AG09319 (cell line): Measurements from ENCODE around the gene TCEAL4.

Experiments used
- DNase-seq: peaks from one replicate; pipeline ENCODE4 v3.0.0-alpha.2; 2010; ENCODE audit warnings: low read depth; ENCODE audit errors: extremely low read depth
- CTCF ChIP-seq: IDR thresholded peaks from 2 replicates; pipeline ENCODE4 v1.5.1; 2011; ENCODE audit warnings: low read depth, mild to moderate bottlenecking, inconsistent platforms, low read length, moderate library complexity

TCEAL4 gene

DNA sequence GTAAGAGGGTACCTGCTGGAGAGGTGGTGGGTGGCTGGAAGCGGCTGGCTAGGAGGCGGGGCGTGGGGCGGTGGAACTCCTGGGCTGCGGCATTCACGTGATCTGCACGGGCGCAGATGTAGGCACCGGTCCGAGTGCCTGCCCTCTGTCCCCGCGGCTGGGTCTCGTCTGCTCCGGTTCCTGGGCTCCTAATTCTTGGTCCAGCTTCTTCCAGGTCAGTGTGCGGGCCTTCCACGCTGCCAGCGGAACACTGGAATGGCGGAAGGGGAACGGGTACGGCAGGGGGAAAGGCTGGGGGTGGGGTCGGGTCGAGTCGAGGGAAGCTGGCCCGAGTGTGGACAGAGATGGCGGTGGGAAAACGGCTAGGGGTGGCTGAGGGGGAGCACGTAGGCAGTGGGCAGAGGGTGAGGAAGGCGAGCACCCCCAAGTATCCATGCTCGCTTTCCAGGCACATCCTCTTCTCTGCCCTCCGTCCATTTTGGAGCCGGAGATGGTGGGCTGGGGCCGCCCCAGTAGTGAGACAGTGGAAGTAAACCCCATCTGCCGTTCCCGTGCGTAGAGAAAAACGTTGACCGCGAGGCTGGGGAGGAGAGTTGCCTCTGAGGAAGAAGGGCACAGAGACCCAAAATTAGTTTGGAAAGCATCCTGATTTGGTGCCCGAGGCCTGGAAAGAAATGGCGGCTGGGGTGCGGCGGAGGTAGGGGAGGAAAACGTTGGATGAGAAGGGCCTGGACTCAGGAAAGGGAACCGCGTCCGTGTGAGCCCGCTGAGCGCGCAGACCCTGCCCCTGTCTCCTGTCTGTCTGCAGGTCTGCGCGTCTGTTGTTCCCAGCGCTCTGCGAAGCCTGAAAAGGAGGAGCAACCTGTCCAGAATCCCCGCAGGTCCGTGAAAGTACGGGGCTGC, at the start of gene TCEAL4:
TCEAL4 (plus strand) TSS at position 105 of the 903 bp plus-strand sequence. CDS start 1,161 bp downstream, outside the sequence.
- DNase-seq = no peak
- TF ChIP-seq CTCF = no peak

DNA sequence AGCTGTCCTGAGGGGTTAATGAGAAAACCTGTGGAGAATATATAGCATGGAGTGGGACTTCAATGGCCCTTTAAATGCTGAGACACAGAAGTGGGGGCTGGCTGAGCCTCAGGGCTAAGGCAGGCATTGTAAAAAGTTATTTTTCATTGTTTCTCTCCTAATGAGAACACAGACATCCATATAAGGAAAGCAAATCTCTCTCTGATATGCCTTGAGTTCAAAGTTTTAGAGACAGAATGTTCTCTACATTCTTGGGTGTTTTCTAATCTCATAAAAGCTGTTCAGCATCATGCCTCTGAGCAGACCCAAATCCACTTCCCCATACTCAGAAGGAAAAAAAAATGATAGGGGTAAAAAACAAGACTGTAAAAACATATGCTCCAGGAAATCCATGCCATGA, 49.2 kb upstream of the TCEAL4 start:
- TF ChIP-seq CTCF = no peak
- no peak for DNase-seq

DNA sequence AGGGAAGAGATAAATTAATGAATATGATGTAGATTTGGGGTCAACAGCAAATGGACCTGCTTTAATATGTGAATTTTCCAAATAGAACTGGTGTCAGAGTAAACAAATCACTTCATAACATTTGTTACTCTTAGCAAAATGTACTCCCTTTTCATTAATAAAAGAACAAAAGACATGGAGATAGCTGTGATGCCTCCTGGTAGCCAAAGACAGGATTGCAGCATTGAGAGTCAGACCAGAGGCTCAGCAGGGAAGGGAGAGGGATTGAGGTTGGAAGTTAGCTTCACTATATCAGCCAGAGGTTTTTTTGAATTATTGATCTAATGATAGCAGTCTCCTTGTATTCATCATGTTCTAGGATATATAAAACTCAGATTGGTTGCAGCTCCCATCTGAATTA, 48.6 kb upstream of the TCEAL4 start:
- no peak for TF ChIP-seq CTCF
- DNase-seq = no peak

- no peak for DNase-seq
- no peak for TF ChIP-seq CTCF
These were observed 47.4 kb upstream of the TCEAL4 start for GRCh38 chrX:103537871-103538387.

DNA sequence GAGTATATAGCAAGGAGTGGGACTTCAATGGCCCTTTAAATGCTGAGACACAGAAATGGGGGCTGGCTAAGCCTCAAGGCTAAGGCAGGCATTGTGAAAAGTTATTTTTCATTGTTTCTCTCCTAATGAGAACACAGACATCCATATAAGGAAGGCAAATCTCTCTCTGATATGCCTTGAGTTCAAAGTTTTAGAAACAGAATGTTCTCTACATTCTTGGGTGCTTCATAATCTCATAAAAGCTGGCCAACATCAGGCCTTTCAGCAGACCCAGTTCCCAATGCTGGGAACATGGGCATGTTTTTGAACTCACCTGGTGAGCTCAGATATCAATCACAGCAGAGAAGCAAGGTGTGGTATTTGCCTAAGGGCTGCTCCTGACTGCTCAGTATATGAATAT, 46.6 kb upstream of the TCEAL4 start:
- DNase-seq = no peak
- TF ChIP-seq CTCF = no peak

GRCh38 chrX:103539695-103540094, 45.6 kb upstream of the TCEAL4 start:
- no peak for DNase-seq
- no peak for TF ChIP-seq CTCF

DNA sequence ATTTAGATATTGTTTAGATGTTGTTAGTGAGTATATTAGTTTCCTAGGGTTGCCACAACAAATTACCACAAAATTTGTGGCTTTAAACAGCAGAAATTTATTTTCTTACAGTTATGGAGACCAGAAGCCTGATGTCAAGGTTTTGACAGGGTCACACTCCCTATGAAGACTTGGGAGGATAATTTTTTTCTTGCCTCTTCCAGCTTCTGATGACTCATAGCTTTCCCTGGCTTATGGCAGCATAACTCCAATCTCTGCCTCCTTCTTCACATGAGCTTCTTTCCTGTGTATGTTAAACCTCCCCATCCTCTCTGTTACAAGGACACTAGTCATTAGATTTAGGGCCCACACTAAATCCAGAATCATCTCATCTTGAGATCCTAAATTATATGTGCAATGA, 45.2 kb upstream of the TCEAL4 start:
- no peak for TF ChIP-seq CTCF

More for the DNA sequence above, 45.2 kb upstream of the TCEAL4 start:
- DNase-seq = no peak
